GM12875 (cell line): ENCODE results near the gene FAP.

Source experiments
- H3K4me3 ChIP-seq: one replicate; pipeline ENCODE4 v1.5.1; 2011; ENCODE audit warnings: low read depth, low read length, control low read depth
- TF ChIP-seq, protein P1 (sequence below): IDR thresholded peaks from 2 replicates; pipeline ENCODE4 v1.5.1; 2011; ENCODE audit warnings: low read depth, mild to moderate bottlenecking, control low read depth, inconsistent platforms, low read length, moderate library complexity, borderline replicate concordance; ENCODE audit not compliant: insufficient read depth

FAP gene

GRCh38 chr2:162182395-162182794 is 60.9 kb downstream of the FAP start:
- H3K4me3 ChIP-seq = no peak overlapping the region
- TF ChIP-seq, protein P1, sequence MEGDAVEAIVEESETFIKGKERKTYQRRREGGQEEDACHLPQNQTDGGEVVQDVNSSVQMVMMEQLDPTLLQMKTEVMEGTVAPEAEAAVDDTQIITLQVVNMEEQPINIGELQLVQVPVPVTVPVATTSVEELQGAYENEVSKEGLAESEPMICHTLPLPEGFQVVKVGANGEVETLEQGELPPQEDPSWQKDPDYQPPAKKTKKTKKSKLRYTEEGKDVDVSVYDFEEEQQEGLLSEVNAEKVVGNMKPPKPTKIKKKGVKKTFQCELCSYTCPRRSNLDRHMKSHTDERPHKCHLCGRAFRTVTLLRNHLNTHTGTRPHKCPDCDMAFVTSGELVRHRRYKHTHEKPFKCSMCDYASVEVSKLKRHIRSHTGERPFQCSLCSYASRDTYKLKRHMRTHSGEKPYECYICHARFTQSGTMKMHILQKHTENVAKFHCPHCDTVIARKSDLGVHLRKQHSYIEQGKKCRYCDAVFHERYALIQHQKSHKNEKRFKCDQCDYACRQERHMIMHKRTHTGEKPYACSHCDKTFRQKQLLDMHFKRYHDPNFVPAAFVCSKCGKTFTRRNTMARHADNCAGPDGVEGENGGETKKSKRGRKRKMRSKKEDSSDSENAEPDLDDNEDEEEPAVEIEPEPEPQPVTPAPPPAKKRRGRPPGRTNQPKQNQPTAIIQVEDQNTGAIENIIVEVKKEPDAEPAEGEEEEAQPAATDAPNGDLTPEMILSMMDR = no peak

DNA sequence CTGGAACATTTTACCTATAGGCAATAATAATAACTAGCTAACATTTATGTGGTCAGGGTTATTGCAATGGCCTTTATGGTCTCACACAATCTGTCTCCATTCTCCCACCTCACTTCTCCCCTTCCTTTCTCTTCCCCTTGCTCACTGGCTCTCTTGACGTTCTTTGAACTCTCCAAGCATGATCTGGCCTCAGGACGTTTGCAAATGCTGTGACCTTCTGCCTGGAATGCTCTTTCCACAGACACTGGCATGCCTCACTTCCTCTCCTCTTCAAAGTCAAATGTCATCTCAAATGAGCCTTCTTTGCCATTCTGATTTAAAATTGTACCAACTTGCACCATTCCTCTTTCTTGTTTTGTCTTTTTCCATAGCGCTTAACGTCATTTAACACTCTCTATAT is 65.9 kb downstream of the FAP start:
- TF ChIP-seq, protein P1 = no peak
- H3K4me3 ChIP-seq = no peak overlapping the region

- TF ChIP-seq, protein P1 = no peak
- H3K4me3 ChIP-seq = no peak overlapping the region
Measured at GRCh38 chr2:162175714-162176113, 67.5 kb downstream of the FAP start.

DNA sequence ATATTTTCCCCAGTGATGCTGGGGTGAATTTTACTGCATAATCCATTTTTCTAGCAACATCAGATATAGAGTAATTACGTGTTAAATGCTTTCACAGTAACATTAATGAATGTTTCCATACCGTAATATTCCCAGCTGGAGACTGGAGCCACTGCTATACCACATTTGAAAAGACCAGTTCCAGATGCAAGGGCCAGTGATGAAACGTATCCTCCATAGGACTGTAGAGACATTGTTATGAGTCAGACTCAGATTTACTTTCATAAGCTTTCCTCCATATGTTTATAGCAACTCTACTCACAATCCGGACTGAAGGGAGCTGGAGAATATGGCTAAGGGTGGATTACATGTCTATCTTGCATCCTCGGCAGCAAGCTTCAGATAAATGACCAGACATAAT is 68.5 kb downstream of the FAP start:
- no peak overlapping the region for H3K4me3 ChIP-seq
- TF ChIP-seq, protein P1 = no peak

DNA sequence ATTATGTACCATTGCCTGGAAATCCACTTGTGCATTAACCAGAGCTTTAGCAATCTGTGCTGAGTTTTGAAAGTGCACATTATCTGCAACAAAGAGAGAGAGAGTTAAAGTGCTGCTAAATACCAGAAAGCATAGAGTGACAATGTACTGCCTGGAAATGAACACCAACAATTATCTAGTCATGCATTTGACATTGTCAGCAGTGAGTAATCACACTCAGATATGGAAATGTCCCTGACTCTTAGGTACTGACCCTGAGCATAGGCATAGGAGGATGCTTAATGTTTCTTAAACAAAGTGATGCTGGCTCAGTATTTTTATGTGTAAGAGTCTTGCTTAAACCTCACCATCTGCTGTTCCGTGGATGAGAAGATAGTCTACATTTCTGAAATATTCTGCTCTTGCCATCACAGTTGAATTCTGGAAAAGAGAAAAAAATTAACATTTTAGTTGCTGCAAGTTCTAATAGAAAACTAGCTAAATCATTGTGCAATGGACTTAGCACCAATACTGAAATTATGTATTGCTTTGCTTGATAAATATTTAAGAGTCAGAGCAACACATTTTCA is 70.4 kb downstream of the FAP start:
- TF ChIP-seq, protein P1 = no peak
- no peak overlapping the region for H3K4me3 ChIP-seq

- TF ChIP-seq, protein P1 = no peak
- no peak overlapping the region for H3K4me3 ChIP-seq
Measured at GRCh38 chr2:162166745-162167144, 76.5 kb downstream of the FAP start.

- no peak overlapping the region for H3K4me3 ChIP-seq
- TF ChIP-seq, protein P1 = no peak
Measured at GRCh38 chr2:162166174-162166573, 77.1 kb downstream of the FAP start.
